ENCODE measurements around the gene TRPV4. TPM values are rescaled to one million over a fixed set of nuclear protein-coding genes. Genes with fewer than 3 reads are reported as not detected.

The TRPV4 gene
- total and polyA plus RNA-seq, 9 of the 15 experiments (the other 6 are each of a cell fraction or from before 2014, with no cell fraction given): 0.13 TPM; not detected in 8

DNA sequence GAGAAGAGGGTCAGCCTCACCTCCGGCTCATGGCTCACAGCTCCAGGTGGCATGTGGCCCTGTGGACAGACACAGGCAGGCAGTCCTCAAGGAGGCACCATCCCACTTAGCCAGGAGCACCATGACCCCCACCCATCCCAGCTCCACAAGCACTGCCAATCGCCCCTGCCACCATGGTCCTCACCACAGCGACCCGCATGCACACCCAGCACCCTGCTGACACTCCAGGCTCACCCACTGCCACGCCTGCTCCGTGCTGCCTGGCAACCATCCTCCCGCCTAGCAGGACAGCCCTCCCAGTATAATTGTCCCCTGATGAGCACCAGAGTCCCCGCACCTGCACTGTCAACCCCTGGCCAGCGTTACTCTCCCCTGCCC, 50.9 kb downstream of the TRPV4 start:
- H4K20me1 ChIP-seq (replicated peaks; ENCODE audit: control insufficient read depth, insufficient read depth, low read length): 0 out of 2 replicates have a peak, but pooled peaks cover 2% of the 10 kb centered on the region
- H3K4me2 ChIP-seq (ENCODE audit: insufficient read depth, low read length): no peak overlapping the region
- H3K4me1 ChIP-seq (replicated peaks in 1 of 2; ENCODE audit: control insufficient read depth in 2 of 2, insufficient read depth in 2 of 2, low read length in 2 of 2): peaks cover 0 to 7% of the 10 kb centered on the region in 2 experiments; a peak in 2 of 5 replicates
- FAIRE-seq (no peak), ATAC-seq (no peak), DNase-seq (ENCODE audit: extremely low read depth in 1 of 4, low spot score in 3 of 4) (no peak)
- intact Hi-C loops (cut with micrococcal nuclease): no loop called here
- 1% methylated on average over 9 of the region's 9 CpGs for WGBS (ENCODE audit: insufficient coverage, low coverage, missing lambda C conversion rate)
- no peak overlapping the region for H2AFZ ChIP-seq (ENCODE audit: low read depth, low read length)
- H3K27ac ChIP-seq (ENCODE audit: extremely low read depth, low read depth, low read length): no peak overlapping the region
- BruUV-seq (replicated peaks): no TSS peak
- H3K9me1 ChIP-seq (ENCODE audit: control insufficient read depth, insufficient read depth, low read length): no peaks in the 10 kb centered on the region
- CTCF ChIA-PET (ENCODE audit: low intra/inter-chr PET ratio): no interaction called here
- H3K4me3 ChIP-seq: no peak overlapping the region
- H3K9me3 ChIP-seq (replicated peaks; ENCODE audit: control insufficient read depth, insufficient read depth, low read depth, low read length): 0 out of 2 replicates have a peak, but pooled peaks cover 3% of the 10 kb centered on the region
- H3K27me3 ChIP-seq (ENCODE audit: control insufficient read depth in 2 of 2, insufficient read depth in 2 of 2, low read length in 2 of 2): peaks cover 12 to 38% of the 10 kb centered on the region in 2 experiments; a peak in 4 of 5 replicates
- H3K79me2 ChIP-seq (ENCODE audit: control insufficient read depth, insufficient read depth, low read length): no peaks in the 10 kb centered on the region
- in situ Hi-C loops (cut with MboI): no loop called here
- no peaks in the 10 kb centered on the region for H3K36me3 ChIP-seq (ENCODE audit: control insufficient read depth, insufficient read depth, low read length)
- POLR2A ChIA-PET: interaction anchor here (0.5 to 0.7 kb wide), 3 partner anchors 272 to 1790 kb away, joined by 3 to 5 read pairs (median 4); no protein-coding TSS in a partner anchor
- H3K9ac ChIP-seq (ENCODE audit: insufficient read depth in 1 of 2, low read depth in 2 of 2, low read length in 2 of 2): no peak overlapping the region; a peak in 1 of 4 replicates
- TF ChIP-seq EP400 (IDR thresholded peaks at IDR 0.05): no peak
- no peak for TF ChIP-seq RFX1 (IDR thresholded peaks at IDR 0.05)
- TF ChIP-seq, protein P1, sequence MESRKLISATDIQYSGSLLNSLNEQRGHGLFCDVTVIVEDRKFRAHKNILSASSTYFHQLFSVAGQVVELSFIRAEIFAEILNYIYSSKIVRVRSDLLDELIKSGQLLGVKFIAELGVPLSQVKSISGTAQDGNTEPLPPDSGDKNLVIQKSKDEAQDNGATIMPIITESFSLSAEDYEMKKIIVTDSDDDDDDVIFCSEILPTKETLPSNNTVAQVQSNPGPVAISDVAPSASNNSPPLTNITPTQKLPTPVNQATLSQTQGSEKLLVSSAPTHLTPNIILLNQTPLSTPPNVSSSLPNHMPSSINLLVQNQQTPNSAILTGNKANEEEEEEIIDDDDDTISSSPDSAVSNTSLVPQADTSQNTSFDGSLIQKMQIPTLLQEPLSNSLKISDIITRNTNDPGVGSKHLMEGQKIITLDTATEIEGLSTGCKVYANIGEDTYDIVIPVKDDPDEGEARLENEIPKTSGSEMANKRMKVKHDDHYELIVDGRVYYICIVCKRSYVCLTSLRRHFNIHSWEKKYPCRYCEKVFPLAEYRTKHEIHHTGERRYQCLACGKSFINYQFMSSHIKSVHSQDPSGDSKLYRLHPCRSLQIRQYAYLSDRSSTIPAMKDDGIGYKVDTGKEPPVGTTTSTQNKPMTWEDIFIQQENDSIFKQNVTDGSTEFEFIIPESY (CRISPR knock-in tag; IDR thresholded peaks at IDR 0.05): no peak
- no peak for TF ChIP-seq ARHGAP35 (IDR thresholded peaks at IDR 0.05; ENCODE audit: partially characterized antibody)
- no peak for TF ChIP-seq ZNF668 (CRISPR knock-in tag; IDR thresholded peaks at IDR 0.05)
- TF ChIP-seq SIRT6 (IDR thresholded peaks at IDR 0.05; ENCODE audit: low read depth, low read length): no peak
- TF ChIP-seq GABPB1 (CRISPR knock-in tag; IDR thresholded peaks at IDR 0.05): no peak
- TF ChIP-seq POLR2AphosphoS5 (IDR thresholded peaks at IDR 0.05; ENCODE audit: control insufficient read depth, insufficient read depth, low read depth, low read length): no peak
- no peak for TF ChIP-seq PHF20 (IDR thresholded peaks at IDR 0.05; ENCODE audit: partially characterized antibody)
- TF ChIP-seq JUN (IDR thresholded peaks at IDR 0.05; ENCODE audit: borderline replicate concordance, low read depth, low read length): no peak
- TF ChIP-seq JUN (CRISPR knock-in tag; IDR thresholded peaks at IDR 0.05; ENCODE audit: borderline replicate concordance): no peak
